DMS53 treated with DMSO at 0.1 percent for 48 hours (cell line): ENCODE results near the gene METTL26.

Experiments used
- DNase-seq: peaks from one replicate; lab custom pipeline; 2025; ENCODE audit not compliant: unreplicated experiment; lab: John Stamatoyannopoulos, UW

Gene METTL26

GRCh38 chr16:625977-626765 lies 9.9 kb downstream of the METTL26 start:
- no peak for DNase-seq

- no peak for DNase-seq
Measured at GRCh38 chr16:625117-625976, 10.8 kb downstream of the METTL26 start.

GRCh38 chr16:624526-625070 lies 11.5 kb downstream of the METTL26 start:
- DNase-seq: no peak

- DNase-seq: no peak
Measured at GRCh38 chr16:622920-623280, 13.2 kb downstream of the METTL26 start.

- no peak for DNase-seq
Measured at GRCh38 chr16:621526-622105, 14.5 kb downstream of the METTL26 start.

- no peak for DNase-seq
Measured at GRCh38 chr16:620700-621525, 15.2 kb downstream of the METTL26 start.

- no peak for DNase-seq
Measured at GRCh38 chr16:619476-620100, 16.5 kb downstream of the METTL26 start.

GRCh38 chr16:617855-618254 lies 18.2 kb downstream of the METTL26 start:
- no peak for DNase-seq

GRCh38 chr16:616733-617586 lies 19.1 kb downstream of the METTL26 start:
- DNase-seq: peak; percentile 67

GRCh38 chr16:615122-615521 lies 21.0 kb downstream of the METTL26 start:
- DNase-seq: no peak

GRCh38 chr16:610513-611381 lies 25.4 kb downstream of the METTL26 start:
- DNase-seq: no peak

GRCh38 chr16:609984-610383 lies 26.1 kb downstream of the METTL26 start:
- DNase-seq: no peak

- DNase-seq: no peak
Measured at GRCh38 chr16:609316-609715, 26.8 kb downstream of the METTL26 start.

- DNase-seq: no peak
Measured at GRCh38 chr16:608019-608418, 28.1 kb downstream of the METTL26 start.

- DNase-seq: no peak
Measured at GRCh38 chr16:606656-607307, 29.3 kb downstream of the METTL26 start.

- no peak for DNase-seq
Measured at GRCh38 chr16:603933-604332, 32.2 kb downstream of the METTL26 start.

GRCh38 chr16:600781-601180 lies 35.3 kb downstream of the METTL26 start:
- DNase-seq: no peak
